Left lobe of liver (tissue), 2 donors: Measurements from ENCODE around the gene BACH2. TPM values are rescaled to one million over a fixed set of nuclear protein-coding genes. Genes with fewer than 3 reads are reported as not detected.

Experiments used
- ATAC-seq: fragments of 200-7000 bp; cut with Tn5 transposase; one replicate; pipeline ENCODE4 v1.9.1; 2020; ENCODE audit warnings: mild to moderate bottlenecking, moderate library complexity
- DNase-seq: peaks from one replicate; pipeline ENCODE4 v3.0.0-alpha.2; 2020; ENCODE audit warnings: low spot score
- total RNA-seq: library from RNA; stranded (reverse); gene quantifications from one replicate; pipeline ENCODE4 v1.2.1, GENCODE V29; 2021
- donor health status: DM: no; HTN: no; CAD: no; lungs with moderate emphysema.
- donor health status: DM: no; HTN: yes; CAD: no.

Gene BACH2
- total RNA-seq, 1 donor from 2014 or later, result 3.1 TPM

- DNase-seq, result peak; percentile 57
- peak; percentile 85 for ATAC-seq
These were observed 109.1 kb downstream of the BACH2 start for GRCh38 chr6:90187437-90188121.

- no peak for ATAC-seq
- no peak for DNase-seq
These were observed 109.8 kb downstream of the BACH2 start for GRCh38 chr6:90186637-90187371.

- no peak for ATAC-seq
- DNase-seq, result no peak
These were observed 110.6 kb downstream of the BACH2 start for GRCh38 chr6:90186026-90186425.

GRCh38 chr6:90184334-90185298 is 112.0 kb downstream of the BACH2 start:
- DNase-seq (no peak), ATAC-seq (peak; percentile 57)

- DNase-seq (no peak), ATAC-seq (peak; percentile 78)
These were observed 112.9 kb downstream of the BACH2 start for GRCh38 chr6:90183587-90184333.

- ATAC-seq, result no peak
These were observed 116.1 kb downstream of the BACH2 start for GRCh38 chr6:90180526-90180925.

GRCh38 chr6:90179190-90180169 is 117.2 kb downstream of the BACH2 start:
- DNase-seq (no peak), ATAC-seq (no peak)

More at GRCh38 chr6:90180526-90180925, 116.1 kb downstream of the BACH2 start:
- no peak for DNase-seq

GRCh38 chr6:90178384-90178855 is 118.2 kb downstream of the BACH2 start:
- no peak for ATAC-seq
- DNase-seq, result no peak

- no peak for ATAC-seq
- DNase-seq, result no peak
These were observed 118.9 kb downstream of the BACH2 start for GRCh38 chr6:90177544-90178383.

GRCh38 chr6:90175627-90176538 is 120.8 kb downstream of the BACH2 start:
- no peak for ATAC-seq
- no peak for DNase-seq

GRCh38 chr6:90173262-90173925 is 123.2 kb downstream of the BACH2 start:
- no peak for DNase-seq
- ATAC-seq, result no peak

GRCh38 chr6:90170601-90171000 is 126.0 kb downstream of the BACH2 start:
- ATAC-seq, result no peak
- DNase-seq, result no peak

GRCh38 chr6:90169374-90169773 is 127.3 kb downstream of the BACH2 start:
- no peak for ATAC-seq
- DNase-seq, result no peak

GRCh38 chr6:90168693-90169131 is 127.9 kb downstream of the BACH2 start:
- no peak for ATAC-seq
- DNase-seq, result no peak

GRCh38 chr6:90167514-90168379 is 128.9 kb downstream of the BACH2 start:
- DNase-seq (no peak), ATAC-seq (peak; percentile 94)
